HG03280 (cell line): ENCODE data around the gene CDK10.
A peak's percentile ranks its signal among the peaks of the same experiment; 100 is the strongest.
"Not testable (repeated sequence)": the region's sequence is repeated elsewhere in the genome, so short reads cannot be mapped to it uniquely, and the experiment has no call there.

Experiments
- ATAC-seq: cut with Tn5 transposase; IDR thresholded peaks from one replicate; pipeline ENCODE4 v1.9.1; 2021; ENCODE audit warnings: mild to moderate bottlenecking, moderate library complexity; ENCODE audit not compliant: unreplicated experiment

The CDK10 gene

DNA sequence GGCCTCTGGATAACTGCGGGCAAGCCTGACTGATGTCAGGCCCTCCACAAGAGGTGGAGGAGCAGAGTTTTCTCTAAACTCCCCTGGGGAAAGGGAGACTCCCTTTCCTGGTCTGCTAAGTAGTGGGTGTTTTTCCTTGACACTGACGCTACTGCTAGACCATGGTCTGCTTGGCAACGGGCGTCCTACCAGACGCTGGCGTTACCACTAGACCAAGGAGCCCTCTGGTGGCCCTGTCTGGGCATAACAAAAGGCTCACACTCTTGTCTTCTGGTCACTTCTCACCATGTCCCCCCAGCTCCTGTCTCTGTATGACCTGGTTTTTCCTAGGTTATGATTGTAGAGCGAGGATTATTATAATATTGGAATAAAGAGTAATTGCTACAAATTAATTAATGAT lies 19.5 kb upstream of the CDK10 start:
- not testable (repeated sequence) for ATAC-seq

DNA sequence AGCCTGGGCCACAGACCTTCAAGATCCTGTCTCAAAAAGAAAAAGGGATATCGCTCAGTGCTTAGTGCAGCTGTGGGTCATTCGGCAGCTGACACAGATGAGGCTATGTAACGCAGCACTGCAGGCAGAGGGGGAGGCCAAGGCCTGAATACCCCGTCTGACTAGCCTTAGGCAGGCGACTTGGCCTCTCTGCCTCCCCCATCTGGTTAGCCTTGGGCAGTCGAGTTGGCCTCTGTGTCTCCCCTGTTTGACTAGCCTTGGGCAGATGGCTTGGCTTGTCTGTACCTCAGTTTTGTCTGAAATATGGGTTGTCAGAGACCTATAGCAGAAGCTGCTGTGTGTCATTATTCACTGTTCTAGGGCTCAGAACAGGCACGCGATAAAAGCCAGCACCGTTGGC lies 18.9 kb upstream of the CDK10 start:
- no peak for ATAC-seq

DNA sequence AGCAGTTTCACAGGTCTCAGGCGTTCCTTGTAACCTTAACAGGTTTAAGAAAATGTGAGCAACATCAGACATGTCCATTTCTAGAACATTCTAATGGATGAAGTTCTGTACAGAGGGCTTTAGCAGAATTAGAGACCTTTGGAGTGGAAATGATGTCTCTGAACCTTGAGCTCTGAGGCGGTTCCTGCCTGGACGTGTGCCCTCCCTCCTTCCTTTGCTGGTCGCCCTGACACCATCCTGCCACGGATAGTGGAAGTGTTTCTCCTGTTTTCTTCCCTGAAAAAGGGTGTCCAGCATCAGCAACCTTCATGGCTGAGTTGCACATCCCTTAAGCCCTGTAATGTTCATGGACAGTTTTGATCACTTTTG lies 17.7 kb upstream of the CDK10 start:
- no peak for ATAC-seq

DNA sequence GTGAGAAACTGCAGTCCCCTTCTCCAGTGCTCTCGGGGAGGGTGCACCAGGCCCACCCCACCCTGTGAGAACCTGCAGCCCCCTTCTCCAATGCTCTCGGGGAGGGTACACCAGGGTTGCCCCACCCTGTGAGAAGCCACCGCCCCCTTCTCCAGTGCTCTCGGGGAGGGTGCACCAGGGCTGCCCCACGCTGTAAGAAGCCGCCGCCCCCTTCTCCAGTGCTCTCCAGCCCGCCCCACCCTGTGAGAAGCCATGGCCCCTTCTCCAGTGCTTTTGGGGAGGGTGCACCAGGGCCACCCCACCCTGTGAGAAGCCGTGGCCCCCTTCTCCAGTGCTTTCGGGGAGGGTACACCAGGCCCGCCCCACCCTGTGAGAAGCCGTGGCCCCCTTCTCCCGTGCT lies 16.7 kb upstream of the CDK10 start:
- ATAC-seq: no peak

DNA sequence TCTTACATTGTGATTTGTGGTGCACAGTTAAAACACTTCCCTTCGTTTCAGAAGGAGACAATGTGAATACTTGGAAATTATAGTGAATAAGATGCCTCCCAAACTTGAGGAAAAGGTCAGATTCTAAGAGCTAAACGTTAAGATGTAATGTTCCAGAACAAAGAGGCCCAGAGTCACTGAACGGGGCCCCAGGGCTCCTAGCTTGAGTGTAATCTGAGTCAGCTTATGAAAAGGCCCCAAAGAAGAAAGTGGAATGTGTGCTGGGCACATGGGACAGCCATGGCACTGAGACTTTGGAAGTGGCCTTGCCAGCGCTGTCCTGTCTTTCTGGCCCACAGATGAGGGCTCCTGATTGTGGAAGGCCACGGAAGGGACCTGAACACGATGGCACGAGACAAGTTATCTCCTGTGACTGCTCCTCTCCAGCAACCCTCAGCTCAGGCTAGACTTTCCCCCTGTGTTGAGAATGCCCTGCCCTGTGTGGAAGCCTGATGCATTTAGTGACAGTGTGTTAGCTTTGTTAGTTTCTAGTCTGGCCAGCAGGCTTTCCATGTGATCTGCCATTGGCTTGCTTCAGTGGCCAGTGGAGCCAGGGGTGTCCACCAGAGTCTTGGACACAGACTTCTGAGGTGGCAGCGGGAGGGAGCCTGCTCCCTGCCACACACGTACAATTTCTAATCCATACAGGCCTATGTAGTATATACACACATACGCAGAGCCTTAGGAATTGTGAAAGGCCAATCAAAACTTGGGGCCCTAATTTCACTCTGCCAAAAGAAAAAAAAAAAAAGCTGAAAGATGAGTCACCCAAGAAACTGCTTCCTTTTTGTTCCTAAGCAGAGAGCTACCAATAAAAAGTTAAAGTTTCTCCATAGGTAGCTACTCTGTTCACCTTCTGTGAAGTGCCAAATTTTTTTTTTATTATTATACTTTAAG lies 15.7 kb upstream of the CDK10 start:
- ATAC-seq: no peak

DNA sequence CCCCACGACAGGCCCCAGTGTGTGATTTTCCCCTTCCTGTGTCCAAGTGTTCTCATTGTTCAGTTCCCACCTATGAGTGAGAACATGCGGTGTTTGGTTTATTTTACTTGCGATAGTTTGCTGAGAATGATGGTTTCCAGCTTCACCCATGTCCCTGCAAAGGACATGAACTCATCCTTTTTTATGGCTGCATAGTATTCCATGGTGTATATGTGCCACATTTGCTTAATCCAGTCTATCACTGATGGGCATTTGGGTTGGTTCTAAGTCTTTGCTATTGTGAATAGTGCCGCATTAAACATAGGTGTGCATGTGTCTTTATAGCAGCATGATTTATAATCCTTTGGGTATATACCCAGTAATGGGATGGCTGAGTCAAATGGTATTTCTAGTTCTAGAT lies 14.9 kb upstream of the CDK10 start:
- not testable (repeated sequence) for ATAC-seq

DNA sequence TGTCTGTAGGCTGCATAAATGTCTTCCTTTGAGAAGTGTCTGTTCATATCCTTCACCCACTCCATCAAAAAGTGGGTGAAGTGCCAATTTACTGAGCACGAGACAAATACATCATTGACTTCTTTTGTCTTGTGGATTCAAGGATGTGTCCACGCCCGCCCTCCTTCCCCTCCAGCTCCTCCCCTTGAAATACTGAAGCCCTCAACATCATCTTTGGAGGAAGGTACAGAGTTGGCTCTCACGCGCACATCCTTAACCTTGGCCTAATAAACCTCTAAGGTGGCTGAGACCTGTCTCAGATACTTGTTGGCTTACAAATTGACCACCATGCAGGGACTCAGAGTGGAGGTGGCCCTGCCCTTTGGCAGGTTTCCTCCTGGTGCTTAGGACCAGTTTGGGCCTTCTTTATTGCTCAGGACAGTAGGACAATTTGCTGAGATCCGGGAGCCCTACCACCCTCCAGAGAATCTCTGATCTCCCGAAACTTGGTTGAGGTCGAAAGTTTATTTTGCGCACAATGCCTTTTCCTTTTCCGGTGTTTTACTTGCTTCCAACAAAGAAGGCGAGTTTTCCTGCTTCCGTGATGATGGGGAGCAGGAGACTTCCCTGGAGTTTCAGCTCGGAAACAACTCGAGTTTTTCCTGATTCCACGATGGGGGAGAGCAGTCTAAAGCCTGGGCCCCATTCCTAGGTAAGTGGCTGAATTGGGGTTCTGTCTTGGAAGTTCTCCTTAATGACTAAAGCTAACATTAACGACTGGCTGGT lies 14.1 kb upstream of the CDK10 start:
- ATAC-seq: no peak

DNA sequence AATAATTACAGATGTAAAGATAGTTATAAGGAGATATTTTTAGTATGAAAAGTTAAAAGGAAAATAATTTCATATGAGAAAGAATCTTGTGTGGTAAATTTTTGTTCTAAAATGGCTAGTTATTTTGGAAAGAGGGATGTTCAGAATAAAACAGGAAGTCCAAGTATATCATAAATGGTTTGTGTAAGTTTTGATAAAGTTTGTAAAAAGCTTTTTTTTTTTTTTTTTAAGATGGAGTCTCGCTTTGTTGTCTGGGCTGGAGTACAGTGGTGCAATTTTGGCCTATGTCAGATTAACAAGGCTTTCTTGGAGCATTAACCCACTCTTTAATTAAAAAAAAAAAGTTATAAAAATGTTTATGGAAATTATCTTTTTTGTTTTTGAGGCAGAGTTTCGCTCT lies 8.2 kb upstream of the CDK10 start:
- ATAC-seq: no peak

DNA sequence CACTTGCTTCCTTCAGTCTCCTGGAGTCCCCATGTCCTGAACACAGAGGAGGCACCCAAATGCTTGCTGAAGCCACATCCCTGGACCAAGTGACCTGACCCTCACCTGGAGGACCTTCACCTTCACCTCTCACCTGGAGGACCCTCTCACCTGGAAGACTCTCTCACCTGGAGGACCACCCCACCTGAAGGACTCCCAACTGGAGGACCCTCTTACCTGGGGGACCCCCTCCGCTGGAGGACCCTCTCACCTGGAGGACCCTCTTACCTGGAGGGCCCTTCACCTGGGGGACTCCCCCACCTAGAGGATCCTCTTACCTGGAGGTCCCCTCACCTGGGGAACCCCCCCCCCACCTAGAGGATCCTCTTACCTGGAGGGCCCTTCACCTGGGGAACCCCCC lies 573 bp upstream of the CDK10 start:
- no peak for ATAC-seq

DNA sequence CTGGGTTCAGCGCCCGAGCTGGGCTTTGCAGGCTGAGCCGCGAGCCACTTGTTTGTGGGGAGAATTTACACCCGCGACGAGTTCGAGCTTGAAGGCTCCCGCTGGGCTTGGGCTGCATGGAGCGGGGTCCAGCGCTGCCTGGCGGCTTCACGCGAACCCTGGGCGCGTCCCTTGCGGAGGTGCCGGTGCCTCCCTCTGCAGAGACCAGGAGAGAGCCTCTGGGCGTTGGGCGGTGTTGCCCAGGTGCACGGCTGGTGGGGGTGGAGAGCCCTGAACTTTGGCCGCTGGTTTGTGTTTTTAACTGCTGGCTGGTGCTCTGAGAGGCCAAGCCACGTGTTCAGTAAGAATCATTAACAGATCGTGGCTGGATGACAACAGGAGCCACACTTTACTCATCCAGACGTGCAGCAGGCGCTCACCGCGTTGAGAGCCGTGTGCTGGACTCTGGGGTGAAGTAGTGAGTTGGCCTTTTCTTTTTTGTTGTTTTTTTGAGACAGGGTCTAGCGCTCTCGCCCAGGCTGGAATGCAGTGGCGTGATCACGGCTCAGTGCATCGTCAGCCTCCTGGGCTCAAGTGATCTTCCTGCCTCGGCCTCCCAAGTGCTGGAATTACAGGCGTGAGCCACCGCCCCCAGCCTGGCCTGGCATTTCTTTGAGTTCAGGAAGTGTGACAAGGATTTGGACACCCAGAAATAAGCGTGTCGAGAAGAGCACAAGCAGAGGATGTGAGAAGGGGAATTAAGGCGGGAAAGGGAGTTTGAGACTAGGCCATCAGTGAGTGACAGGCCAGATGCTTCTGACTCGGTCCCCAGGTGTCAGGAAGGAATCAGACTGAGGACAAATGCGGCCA lies 827 bp downstream of the CDK10 start:
- peak; percentile 28 for ATAC-seq

DNA sequence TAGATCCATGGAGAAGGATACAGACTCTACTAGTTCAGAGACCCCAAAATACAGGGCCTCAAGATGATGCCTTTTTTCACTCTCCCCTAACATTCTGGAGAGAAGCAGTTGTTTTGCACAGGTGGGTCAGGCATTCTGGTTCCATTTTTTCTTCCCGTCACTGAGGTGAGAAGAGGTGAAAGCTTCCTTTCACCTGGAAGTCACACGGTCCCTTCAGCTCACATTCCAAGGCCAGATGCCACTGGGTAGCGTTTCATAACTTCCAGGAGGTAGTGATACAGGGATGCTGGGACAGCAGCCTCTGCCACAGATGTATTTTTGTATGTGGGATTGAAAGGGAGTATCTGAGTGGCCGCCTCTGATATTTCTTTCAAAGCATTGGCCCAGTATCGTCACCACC lies 1.9 kb downstream of the CDK10 start:
- no peak for ATAC-seq

DNA sequence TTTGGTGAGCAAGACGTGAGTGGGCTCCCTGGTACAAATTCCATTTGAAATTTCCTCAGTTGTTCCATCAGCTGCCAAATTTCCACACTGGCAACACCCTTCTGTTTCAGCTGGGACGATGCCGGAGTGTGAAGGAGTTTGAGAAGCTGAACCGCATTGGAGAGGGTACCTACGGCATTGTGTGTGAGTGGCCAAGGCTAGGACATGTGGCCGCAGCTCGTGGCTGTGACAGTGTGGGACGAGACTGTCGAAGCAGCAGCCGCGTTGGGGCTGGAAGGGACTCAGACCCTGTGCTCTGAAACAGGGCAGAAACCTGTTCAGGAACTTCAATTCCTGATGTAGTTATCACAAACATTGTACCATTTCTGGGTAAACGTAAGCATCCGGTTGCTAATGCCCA lies 2.7 kb downstream of the CDK10 start:
- no peak for ATAC-seq

DNA sequence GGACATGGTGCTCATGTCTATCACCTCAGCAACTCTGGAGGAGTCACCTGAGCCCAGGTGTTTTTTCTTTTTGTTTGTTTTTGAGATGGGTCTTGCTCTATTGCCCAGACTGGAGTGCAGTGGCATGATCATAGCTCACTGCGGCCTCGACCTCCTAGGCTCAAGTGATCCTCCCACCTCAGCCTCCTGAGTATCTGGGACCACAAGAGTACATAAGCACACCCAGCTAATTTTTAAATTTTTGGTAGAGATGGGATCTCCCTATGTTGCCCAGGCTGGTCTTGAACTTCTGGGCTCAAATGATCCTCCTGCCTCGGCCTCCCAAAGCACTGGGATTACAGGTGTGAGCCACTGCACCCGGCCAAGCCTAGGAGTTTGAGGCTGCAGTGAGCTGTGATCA lies 3.1 kb downstream of the CDK10 start:
- ATAC-seq: not testable (repeated sequence)

DNA sequence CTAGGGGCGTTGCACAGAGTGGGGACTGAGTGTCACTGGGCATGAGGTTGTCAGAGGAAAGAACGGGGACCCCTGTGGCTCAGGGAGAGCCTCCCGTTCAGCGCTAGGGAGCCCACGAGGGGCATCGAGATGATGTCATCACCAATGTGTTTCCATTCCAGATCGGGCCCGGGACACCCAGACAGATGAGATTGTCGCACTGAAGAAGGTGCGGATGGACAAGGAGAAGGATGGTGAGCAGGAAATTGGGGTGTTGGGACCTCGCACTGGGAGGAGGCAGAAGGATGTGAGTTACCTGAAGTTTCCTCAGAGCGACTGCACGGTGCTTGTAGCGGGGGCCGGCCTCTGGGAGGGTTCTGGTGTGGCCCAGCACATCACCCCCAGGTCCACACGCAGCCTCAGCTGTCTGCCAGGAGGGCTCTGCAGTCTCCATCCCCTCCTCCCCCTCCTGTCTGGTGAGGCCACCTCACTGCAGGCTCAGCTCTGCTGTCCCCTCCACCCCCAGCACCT lies 4.0 kb downstream of the CDK10 start:
- ATAC-seq: no peak

DNA sequence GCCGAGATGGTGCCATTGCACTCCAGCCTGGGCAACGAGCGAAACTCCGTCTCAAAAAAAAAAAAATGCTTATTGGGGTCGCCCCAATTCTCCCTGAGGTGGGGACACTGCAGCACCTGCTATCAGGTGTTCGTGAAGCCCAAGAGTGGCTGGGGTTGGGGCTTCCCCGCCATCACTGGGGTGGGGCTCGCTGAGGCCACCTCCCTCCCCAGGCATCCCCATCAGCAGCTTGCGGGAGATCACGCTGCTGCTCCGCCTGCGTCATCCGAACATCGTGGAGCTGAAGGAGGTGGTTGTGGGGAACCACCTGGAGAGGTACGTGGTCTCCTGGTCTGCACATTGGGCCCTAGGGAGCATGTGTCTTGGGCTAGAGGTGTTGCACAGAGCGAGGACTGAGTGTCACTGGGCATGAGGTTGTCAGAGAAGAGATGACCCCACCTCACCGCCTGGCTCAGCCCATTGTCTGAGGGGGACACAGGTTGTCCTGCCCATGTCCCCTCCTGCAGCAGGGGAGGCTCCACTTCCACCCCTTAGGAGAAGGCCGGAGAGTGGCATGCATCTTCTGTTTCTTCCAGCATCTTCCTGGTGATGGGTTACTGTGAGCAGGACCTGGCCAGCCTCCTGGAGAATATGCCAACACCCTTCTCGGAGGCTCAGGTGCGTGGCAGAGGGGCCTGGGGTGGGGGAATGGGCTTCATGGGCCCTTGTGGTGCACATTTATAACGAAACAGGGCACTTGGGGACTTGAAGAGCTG lies 4.9 kb downstream of the CDK10 start:
- no peak for ATAC-seq

DNA sequence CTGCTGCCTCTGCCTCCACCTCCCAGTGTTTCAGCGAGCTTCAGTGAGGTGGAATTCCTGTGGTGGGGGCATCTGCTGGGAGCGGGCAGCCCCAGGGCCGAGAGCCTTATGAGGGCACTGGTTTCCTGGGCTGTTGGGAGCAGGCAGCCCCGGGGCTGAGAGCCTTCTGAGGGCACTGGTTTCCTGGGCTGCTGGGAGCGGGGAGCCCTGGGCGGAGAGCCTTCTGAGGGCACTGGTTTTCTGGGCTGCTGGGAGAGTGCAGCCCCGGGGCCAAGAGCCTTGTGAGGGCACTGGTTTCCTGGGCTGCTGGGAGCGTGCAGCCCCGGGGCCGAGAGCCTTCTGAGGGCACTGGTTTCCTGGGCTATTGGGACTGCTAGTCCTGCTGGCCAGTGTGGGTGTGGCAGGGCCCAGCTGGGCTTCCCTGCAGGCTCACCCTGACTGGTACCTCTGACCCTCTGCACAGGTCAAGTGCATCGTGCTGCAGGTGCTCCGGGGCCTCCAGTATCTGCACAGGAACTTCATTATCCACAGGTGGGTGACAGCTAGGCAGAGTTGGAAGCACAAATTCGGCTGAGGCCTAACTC lies 5.6 kb downstream of the CDK10 start:
- ATAC-seq: no peak

DNA sequence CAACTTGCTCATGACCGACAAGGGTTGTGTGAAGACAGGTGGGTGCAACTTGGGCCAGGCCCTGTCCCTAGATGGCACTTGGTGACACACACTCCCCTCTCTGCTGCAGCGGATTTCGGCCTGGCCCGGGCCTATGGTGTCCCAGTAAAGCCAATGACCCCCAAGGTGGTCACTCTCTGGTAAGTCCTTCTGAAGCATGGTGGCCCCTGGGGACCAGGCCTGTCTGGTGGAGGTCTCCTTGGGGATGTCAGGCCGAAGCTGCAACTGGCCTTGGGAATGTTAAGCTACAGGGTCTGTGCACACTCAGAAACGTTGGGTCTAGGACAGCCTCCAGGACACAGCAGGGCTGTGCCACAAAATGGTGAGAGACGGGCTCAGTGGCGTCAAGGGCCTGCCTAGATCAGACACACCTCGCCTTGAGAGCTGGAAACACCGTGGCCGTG lies 6.8 kb downstream of the CDK10 start:
- ATAC-seq: no peak

DNA sequence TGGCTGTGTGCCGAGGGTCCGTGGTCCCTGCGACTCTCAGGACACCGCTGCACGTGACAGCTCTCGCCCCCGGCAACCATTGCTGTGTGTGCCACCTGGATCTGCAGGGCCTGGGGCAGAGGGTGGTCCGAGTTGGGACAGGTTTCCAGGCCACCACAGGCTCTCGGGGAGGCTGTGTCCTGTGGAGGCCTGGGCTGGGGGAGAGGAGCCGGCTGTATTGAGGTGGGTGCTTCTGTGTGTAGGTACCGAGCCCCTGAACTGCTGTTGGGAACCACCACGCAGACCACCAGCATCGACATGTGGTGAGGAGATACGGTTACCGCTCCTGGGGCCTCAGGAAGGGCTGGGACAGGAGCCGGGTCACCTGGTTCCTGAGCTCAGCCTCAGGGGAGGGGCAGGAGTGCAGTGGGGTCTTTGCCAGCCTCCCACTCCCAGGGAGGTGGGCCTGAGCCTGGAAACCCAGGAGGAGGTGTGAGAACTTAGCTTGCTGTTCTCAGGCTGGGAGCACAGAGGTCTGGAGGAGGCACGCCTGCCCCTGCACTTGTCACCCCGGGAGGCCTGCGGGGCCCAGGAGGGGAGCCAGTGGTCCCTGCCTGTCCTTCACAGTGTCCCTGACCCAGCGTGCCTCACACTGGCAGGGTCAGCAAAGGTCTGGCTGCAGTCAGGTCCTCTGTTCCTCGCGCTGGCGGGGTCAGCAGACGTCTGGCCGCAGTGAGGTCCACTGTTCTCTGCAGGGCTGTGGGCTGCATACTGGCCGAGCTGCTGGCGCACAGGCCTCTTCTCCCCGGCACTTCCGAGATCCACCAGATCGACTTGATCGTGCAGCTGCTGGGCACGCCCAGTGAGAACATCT lies 7.7 kb downstream of the CDK10 start:
- no peak for ATAC-seq

DNA sequence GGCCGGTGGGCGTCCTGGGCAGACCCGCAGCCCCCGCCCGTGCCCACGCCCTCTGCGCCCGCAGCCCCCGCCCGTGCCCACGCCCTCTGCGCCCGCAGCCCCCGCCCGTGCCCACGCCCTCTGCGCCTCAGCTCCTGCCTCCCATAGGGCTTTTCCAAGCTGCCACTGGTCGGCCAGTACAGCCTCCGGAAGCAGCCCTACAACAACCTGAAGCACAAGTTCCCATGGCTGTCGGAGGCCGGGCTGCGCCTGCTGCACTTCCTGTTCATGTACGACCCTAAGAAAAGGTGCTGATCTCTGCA lies 8.2 kb downstream of the CDK10 start:
- not testable (repeated sequence) for ATAC-seq
